HG03432 (cell line): Measurements from ENCODE around the gene SLC39A5.
"Not testable (repeated sequence)": the region's sequence is repeated elsewhere in the genome, so short reads cannot be mapped to it uniquely, and the experiment has no call there.

Experiments used
- ATAC-seq: cut with Tn5 transposase; IDR thresholded peaks from one replicate; pipeline ENCODE4 v1.9.1; 2021; ENCODE audit warnings: mild to moderate bottlenecking, moderate library complexity; ENCODE audit not compliant: unreplicated experiment

Gene SLC39A5, protein sequence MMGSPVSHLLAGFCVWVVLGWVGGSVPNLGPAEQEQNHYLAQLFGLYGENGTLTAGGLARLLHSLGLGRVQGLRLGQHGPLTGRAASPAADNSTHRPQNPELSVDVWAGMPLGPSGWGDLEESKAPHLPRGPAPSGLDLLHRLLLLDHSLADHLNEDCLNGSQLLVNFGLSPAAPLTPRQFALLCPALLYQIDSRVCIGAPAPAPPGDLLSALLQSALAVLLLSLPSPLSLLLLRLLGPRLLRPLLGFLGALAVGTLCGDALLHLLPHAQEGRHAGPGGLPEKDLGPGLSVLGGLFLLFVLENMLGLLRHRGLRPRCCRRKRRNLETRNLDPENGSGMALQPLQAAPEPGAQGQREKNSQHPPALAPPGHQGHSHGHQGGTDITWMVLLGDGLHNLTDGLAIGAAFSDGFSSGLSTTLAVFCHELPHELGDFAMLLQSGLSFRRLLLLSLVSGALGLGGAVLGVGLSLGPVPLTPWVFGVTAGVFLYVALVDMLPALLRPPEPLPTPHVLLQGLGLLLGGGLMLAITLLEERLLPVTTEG

DNA sequence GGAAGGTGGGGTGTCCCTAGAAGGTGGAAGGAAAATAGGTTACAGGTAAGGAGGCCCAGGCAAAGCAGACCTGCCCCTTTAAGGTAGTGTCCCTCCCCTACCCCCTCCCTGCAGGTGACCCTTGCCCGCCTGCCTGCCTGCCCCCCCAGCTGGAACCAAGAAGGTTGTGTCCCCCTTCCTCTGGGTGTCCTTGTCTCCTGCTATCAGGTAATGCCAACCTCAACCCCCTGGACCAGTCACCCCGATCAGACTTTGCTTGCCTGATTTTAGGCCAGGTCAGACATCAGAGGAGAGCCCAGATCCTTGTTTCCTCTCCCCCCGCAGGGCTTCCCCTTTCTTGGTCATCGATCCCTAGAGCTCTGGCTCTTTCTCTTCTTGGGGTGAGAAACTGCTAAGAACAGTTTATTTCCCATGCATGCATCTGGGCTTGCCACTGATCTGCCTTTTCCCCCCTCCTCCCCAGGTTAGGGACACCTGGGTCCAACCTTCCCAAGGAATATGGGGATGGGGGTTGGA lies at the start of gene SLC39A5:
Gene SLC39A5, plus strand, starts transcription at position 136 of the 516 bp plus-strand sequence. CDS start 1,224 bp downstream, outside the sequence.
- ATAC-seq = no peak

DNA sequence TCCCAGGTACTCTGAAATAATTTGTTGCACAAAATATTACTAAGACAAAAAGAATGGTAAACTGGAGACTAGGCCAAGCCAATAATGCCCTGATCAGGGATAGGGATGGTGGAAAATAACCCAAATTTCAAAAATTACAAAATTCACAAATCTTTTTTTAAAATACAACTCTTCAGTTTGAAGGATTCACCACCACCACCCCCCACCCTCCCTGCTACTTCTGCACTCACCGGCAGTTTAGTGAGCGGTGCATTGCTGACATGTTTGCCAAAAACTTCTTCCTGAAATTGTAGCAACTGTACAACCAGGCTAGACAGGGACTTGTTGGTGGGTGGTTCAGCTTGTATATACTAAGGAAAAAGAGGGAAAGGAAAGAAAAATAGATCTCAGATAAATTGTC lies 42.9 kb upstream of the SLC39A5 start:
- no peak for ATAC-seq

GRCh38 chr12:56188131-56188777 lies 41.6 kb upstream of the SLC39A5 start:
- no peak for ATAC-seq

- no peak for ATAC-seq
Observed at GRCh38 chr12:56188778-56189098, 41.1 kb upstream of the SLC39A5 start.

- peak; percentile 87 for ATAC-seq
Observed at GRCh38 chr12:56189099-56189917, 40.5 kb upstream of the SLC39A5 start, which contains the start of gene SMARCC2. Gene SMARCC2 (minus strand): TSS chr12:56189483. CDS start chr12:56189461, 22 bp downstream.

DNA sequence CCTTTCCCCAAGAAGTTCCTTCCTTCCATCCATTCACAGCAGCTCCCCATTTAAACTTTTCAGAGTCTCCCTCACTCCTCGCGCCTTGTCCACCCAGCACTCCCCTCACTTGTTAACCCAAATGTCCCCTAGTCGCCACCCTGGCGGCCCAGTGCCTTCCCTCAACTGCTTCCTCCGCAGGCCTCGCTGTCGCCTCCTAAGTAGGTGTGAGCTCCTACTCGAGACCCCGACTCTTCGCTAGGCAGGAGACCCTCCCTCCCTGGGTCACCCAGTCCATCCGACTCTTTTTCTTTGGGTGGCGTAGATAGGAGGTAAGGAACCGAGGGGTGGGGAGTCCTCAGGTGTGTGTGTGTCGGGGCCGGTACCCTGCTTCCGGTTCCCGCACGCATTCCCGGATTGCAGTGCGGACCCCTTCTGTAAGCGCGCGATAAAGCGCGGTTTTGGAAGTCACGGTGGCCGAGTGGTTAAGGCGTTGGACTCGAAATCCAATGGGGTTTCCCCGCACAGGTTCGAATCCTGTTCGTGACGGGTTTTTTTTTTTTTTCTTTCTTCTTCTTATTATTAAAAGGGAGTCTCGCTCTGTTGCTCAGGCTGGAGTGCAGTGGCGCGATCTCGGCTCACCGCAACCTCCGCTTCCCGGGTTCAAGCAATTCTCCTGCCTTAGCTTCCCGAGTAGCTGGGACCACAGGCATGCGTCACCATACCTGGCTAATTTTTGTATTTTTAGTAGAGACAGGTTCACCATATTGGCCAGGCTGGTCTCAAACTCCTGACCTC lies 39.7 kb upstream of the SLC39A5 start:
- ATAC-seq = peak; percentile 37

DNA sequence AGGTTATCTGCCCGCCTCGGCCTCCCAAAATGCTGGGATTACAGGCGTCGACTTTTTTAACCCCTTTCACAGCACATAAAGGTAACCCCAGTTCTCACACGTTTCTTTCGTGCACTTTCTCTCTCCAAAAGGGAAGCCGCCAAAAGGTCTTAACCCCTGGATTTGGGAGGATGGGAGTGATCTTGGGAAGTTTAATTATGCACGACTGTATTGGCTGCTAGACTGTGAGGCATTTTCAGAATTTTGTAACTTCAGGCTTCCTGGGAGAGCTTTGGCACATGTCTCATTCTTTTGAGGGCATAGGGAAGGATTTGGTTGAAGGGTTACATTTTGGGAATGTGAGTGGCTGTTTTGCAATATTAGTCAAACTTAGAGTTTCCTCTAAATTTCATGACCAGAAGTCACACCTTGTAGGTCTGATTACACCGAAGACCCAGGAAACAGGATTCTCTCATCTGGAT lies 39.1 kb upstream of the SLC39A5 start:
- ATAC-seq = no peak

DNA sequence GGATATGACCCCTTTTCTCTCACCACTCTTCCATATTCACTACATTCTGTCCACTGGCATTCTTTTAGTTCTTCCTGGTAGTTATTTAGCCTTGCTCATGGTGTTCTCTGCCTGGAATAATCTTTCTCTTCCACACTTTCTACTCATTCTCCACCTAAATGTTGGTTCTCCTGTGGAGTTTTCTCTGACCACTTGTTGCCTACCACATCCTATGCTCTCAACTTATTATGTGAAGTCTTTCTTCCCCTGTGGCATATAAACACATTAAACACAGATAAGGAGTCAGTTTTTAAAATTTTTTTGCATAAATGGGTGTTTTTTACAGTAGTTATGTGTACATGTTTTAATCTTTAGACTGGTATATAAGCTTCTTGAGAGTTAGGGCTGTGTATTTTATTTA lies 37.3 kb upstream of the SLC39A5 start:
- ATAC-seq = no peak

DNA sequence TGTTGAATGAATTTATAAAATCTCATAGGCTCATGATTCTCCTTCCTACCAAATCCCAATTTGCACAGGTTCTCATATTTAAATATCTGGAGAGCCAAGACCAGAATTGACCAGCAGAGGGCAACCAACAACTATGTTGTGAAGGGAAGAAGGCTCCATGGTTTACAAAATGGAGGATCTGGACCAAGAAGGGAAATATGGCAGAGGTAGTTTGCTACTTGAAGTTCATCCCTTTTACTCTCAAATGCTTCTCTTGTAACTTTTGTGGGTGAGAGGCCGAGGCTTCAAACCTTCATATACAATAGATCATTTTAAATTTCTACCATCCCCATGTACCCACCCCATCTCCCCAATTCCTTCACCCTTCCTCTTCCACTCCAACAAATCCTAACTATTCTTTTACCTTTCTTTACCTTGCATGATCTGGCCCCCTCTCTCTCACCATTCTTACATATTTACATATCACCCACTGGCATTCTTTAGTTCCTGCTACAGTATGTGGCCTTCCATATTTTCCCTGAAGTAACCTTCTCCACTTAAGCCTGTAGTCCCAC lies 36.7 kb upstream of the SLC39A5 start:
- no peak for ATAC-seq

DNA sequence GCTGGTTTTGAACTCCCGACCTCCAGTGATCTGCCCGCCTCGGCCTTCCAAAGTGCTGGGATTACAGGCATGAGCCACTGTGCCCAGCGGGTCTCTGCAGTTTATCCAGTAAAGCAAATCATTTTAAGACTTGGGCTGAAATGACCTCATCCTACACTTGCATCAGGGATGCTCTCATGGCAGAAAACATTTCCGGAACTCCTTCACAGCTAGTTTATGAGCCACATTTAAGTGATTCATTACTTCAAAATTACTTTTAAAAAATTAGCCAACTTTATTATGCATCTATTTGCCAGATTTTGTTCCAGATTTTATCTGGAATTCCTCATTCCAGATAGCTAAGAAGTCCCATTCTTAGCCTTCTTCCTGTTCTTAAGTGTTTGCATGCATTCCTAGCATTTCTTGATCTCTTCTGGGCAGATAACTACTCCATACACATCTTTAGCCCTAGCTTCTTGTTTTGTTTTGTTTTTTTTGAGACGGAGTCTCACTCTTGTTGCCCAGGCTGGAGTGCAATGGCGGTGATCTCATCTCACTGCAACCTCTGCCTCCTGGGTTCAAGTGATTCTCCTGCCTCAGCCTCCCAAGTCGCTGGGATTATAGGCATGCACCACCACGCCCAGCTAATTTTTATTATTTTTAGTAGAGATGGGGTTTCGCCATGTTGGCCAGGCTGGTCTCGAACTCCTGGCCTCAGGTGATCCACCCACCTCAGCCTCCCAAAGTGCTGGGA lies 32.9 kb upstream of the SLC39A5 start:
- ATAC-seq = not testable (repeated sequence)

DNA sequence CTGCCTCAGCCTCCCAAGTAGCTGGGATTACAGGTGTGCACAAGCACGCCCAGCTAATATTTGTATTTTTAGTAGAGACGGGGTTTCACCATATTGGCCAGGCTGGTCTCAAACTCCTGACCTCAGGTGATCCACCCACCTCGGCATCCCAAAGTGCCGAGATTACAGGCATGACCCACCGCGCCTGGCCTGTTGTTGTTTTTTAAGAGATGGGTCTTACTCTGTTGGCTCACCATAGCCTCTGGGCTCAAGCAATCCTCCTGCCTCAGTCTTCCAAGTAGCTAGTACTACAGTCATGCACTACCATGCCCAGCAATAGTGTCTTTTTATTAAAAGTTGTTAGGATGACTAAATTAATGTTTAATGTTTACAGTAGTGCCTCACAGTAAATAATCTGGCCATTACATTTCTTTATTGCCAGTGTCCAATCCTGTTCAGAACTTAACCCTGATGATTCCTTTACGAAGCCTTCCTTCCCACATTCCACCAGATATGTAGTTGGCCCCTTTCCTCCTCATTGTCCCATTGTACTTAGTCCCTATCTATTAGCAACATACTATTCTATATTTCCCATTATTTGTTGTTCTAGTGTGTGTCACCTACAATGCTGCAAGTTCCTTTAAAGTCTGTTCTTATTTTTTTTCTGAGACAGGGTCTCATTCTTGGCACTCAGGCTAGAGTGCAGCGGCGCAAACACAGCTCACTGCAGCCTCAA lies 31.8 kb upstream of the SLC39A5 start:
- ATAC-seq = no peak

GRCh38 chr12:56198836-56199235 lies 31.0 kb upstream of the SLC39A5 start:
- no peak for ATAC-seq

- ATAC-seq = no peak
Observed at GRCh38 chr12:56202366-56202765, 27.5 kb upstream of the SLC39A5 start.

DNA sequence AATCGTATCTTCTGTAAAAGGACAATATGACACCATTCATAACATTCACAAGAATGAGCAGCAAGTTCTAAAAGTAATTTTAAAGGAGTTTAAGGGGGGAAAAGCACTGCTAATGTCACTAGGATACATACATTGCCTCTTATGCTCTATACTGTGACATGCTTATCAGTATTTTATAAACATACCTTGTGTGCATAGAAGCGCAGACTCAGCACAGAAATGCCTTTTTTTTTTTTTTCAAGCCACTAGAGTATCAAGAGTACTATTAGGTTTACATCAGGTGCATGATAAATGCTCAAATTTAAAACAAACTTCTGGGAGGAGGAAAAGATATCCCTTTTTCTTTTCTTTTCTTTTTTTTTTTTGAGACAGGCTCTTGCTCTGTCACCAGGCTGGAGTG lies 27.0 kb upstream of the SLC39A5 start:
- ATAC-seq = no peak

- no peak for ATAC-seq
Observed at GRCh38 chr12:56204275-56204674, 25.6 kb upstream of the SLC39A5 start.

DNA sequence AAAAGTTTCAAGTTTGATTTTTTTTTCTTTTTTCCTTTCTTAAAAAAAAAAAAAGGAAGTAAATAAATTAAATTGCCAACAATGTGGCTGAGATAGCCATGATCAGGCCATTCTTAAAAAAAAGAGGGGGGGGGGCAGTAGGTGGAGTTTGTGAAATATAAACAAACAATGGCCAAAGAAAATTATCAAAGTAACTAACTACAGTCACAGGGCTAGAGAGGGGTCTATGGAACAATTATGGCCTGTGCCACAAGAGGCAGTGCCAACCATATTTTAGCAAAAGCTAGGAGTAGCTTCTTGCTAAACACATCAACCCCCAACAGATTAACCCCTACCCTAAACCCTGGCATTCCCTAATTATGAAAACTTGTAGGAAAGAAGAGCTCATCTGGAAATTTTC lies 24.4 kb upstream of the SLC39A5 start:
- no peak for ATAC-seq

DNA sequence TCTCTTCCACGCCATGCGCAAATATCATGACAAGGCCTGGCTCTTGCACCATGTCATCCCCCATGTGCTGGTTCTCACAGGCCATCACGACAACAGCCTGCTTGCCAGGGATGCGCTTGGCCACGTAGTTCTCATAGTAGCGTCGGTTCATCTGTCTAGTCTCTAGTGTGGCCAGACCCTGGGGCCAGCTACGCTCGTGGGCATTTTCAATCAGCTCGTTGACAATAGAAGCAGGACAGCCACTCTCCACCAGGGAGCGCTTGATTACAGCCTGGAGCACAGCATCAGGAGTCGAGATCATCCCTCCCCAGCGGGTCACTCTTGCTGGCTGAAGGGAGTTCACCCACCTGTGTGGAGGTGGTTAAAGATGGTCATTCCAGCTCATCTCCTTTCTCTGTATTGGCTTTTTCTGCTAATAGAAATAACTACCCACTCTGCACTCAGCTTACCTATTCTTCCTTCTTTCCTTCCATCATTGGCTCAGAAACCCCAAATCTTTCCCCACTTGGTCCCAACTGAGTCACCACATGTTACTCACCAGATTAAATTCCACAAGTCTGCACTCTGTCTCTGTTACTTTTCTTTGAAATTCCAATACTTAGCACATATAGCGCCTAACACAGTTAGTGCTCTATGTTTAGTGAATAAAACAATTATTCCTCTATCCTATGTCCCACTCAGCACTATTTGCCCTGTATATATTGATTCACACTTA lies 23.2 kb upstream of the SLC39A5 start:
- ATAC-seq = peak; percentile 59

GRCh38 chr12:56208006-56208405 lies 21.8 kb upstream of the SLC39A5 start:
- ATAC-seq = no peak
